HFF-Myc (cell line): Measurements from ENCODE around the gene P3H2.

ENCODE experiments used
- DNase-seq: peaks from one replicate; pipeline ENCODE4 v3.0.0-alpha.2; 2011; ENCODE audit warnings: low read depth; ENCODE audit errors: extremely low read depth
- H3K4me3 ChIP-seq: replicated peaks from 2 replicates; pipeline ENCODE4 v1.5.1; 2011; ENCODE audit warnings: low read depth, mild to moderate bottlenecking, control low read depth, low read length
- CTCF ChIP-seq: IDR thresholded peaks from 2 replicates; pipeline ENCODE4 v1.5.1; 2012; ENCODE audit warnings: mild to moderate bottlenecking, low read depth, low read length, control low read depth; ENCODE audit errors: missing control alignments

Gene P3H2

GRCh38 chr3:189983612-189984011 is 137.1 kb downstream of the P3H2 start:
- no peak for TF ChIP-seq CTCF
- no peak for DNase-seq
- no peak overlapping the region for H3K4me3 ChIP-seq

- H3K4me3 ChIP-seq: no peak overlapping the region
- no peak for TF ChIP-seq CTCF
- DNase-seq: no peak
Observed at GRCh38 chr3:189982321-189982945, 138.3 kb downstream of the P3H2 start.

- TF ChIP-seq CTCF: no peak
- H3K4me3 ChIP-seq: no peak overlapping the region
- DNase-seq: peak; percentile 65
Observed at GRCh38 chr3:189981668-189982067, 139.0 kb downstream of the P3H2 start.

GRCh38 chr3:189978753-189979152 is 141.9 kb downstream of the P3H2 start:
- no peak overlapping the region for H3K4me3 ChIP-seq
- TF ChIP-seq CTCF: no peak
- no peak for DNase-seq

- no peak for DNase-seq
- H3K4me3 ChIP-seq: no peak overlapping the region
- TF ChIP-seq CTCF: no peak
Observed at GRCh38 chr3:189977174-189977573, 143.5 kb downstream of the P3H2 start.

- no peak for TF ChIP-seq CTCF
Observed at GRCh38 chr3:189975391-189975990, 145.2 kb downstream of the P3H2 start.

GRCh38 chr3:189974359-189974758 is 146.3 kb downstream of the P3H2 start:
- DNase-seq: no peak
- H3K4me3 ChIP-seq: no peak overlapping the region
- no peak for TF ChIP-seq CTCF

More at GRCh38 chr3:189975391-189975990, 145.2 kb downstream of the P3H2 start:
- DNase-seq: no peak
- H3K4me3 ChIP-seq: no peak overlapping the region
